ENCODE data around the gene RBCK1.
A peak's percentile ranks its signal among the peaks of the same experiment; 100 is the strongest.

The RBCK1 gene

GRCh38 chr20:407953-408842 is at the start of gene RBCK1:
TSS of gene RBCK1 (plus strand) at chr20:408299. CDS start at chr20:408758, 459 bp downstream.
- peak; percentile 79 for ATAC-seq
- no peak for TF ChIP-seq ZFP30 (CRISPR knock-in tag; IDR thresholded peaks at IDR 0.05)
- TF ChIP-seq ISL1 (CRISPR knock-in tag; IDR thresholded peaks at IDR 0.05): no peak
- TF ChIP-seq ESRRG (CRISPR knock-in tag; IDR thresholded peaks at IDR 0.05): no peak
- no peak for TF ChIP-seq ZNF565 (CRISPR knock-in tag; conservative IDR thresholded peaks at IDR 0.05; ENCODE audit: low read depth)
- TF ChIP-seq, protein P1, sequence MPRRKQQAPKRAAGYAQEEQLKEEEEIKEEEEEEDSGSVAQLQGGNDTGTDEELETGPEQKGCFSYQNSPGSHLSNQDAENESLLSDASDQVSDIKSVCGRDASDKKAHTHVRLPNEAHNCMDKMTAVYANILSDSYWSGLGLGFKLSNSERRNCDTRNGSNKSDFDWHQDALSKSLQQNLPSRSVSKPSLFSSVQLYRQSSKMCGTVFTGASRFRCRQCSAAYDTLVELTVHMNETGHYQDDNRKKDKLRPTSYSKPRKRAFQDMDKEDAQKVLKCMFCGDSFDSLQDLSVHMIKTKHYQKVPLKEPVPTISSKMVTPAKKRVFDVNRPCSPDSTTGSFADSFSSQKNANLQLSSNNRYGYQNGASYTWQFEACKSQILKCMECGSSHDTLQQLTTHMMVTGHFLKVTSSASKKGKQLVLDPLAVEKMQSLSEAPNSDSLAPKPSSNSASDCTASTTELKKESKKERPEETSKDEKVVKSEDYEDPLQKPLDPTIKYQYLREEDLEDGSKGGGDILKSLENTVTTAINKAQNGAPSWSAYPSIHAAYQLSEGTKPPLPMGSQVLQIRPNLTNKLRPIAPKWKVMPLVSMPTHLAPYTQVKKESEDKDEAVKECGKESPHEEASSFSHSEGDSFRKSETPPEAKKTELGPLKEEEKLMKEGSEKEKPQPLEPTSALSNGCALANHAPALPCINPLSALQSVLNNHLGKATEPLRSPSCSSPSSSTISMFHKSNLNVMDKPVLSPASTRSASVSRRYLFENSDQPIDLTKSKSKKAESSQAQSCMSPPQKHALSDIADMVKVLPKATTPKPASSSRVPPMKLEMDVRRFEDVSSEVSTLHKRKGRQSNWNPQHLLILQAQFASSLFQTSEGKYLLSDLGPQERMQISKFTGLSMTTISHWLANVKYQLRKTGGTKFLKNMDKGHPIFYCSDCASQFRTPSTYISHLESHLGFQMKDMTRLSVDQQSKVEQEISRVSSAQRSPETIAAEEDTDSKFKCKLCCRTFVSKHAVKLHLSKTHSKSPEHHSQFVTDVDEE (CRISPR knock-in tag; IDR thresholded peaks at IDR 0.05): no peak
- no peak for TF ChIP-seq SNAI2 (CRISPR knock-in tag; IDR thresholded peaks at IDR 0.05)
- TF ChIP-seq RARB (CRISPR knock-in tag; IDR thresholded peaks at IDR 0.05): no peak
- TF ChIP-seq ZNF70 (CRISPR knock-in tag; IDR thresholded peaks at IDR 0.05): no peak
- TF ChIP-seq, protein P2, sequence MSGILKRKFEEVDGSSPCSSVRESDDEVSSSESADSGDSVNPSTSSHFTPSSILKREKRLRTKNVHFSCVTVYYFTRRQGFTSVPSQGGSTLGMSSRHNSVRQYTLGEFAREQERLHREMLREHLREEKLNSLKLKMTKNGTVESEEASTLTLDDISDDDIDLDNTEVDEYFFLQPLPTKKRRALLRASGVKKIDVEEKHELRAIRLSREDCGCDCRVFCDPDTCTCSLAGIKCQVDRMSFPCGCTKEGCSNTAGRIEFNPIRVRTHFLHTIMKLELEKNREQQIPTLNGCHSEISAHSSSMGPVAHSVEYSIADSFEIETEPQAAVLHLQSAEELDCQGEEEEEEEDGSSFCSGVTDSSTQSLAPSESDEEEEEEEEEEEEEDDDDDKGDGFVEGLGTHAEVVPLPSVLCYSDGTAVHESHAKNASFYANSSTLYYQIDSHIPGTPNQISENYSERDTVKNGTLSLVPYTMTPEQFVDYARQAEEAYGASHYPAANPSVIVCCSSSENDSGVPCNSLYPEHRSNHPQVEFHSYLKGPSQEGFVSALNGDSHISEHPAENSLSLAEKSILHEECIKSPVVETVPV (CRISPR knock-in tag; IDR thresholded peaks at IDR 0.05): no peak
- no peak for TF ChIP-seq ZC3H10 (CRISPR knock-in tag; IDR thresholded peaks at IDR 0.05)

DNA sequence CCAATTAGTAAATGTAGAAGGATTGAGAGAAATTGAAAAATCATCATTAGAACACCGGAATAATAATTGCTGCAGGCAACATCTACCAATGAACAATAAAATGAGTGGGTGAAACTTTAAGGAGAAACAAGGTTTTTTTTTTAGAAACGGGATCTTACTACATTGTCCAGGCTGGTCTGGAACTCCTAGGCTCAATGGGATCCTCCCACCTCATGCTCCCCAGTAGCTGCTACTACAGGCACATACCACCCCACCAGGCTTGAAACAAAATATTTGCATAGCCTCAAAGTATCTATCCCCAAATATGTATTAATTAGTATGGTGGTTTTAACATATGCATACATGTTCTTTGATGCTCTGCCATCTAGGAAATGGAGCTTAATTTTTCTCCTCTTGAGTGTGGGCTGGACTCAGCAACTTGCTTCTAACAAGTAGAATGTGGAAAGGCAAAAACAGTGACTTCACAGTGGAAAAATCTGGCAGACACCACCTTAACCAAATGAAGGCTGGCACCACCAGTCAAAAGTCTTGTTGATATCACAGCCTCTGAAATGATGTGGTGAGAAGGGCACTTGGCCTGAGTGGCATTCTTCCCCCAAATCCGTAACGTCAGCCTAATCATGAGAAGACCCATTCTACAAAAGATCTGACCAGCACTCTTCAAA is 49.1 kb upstream of the RBCK1 start:
- TF ChIP-seq PPARA (CRISPR knock-in tag; IDR thresholded peaks at IDR 0.05; ENCODE audit: borderline replicate concordance) (no peak), ZNF565 (CRISPR knock-in tag; conservative IDR thresholded peaks at IDR 0.05; ENCODE audit: low read depth) (no peak), ZFP3 (CRISPR knock-in tag; IDR thresholded peaks at IDR 0.05) (no peak), ZNF8 (CRISPR knock-in tag; IDR thresholded peaks at IDR 0.05) (no peak), TCF4 (CRISPR knock-in tag; IDR thresholded peaks at IDR 0.05; ENCODE audit: borderline replicate concordance) (no peak), ZFP30 (CRISPR knock-in tag; IDR thresholded peaks at IDR 0.05) (no peak), ARNTL (CRISPR knock-in tag; IDR thresholded peaks at IDR 0.05; ENCODE audit: borderline replicate concordance, low read depth) (no peak), GLIS3 (CRISPR knock-in tag; IDR thresholded peaks at IDR 0.05) (no peak), ISL1 (CRISPR knock-in tag; IDR thresholded peaks at IDR 0.05) (no peak)
- no peak for ATAC-seq

- no peak for ATAC-seq
- TF ChIP-seq SNAI2 (CRISPR knock-in tag; IDR thresholded peaks at IDR 0.05): no peak
- no peak for TF ChIP-seq TCF4 (CRISPR knock-in tag; IDR thresholded peaks at IDR 0.05; ENCODE audit: borderline replicate concordance)
- no peak for TF ChIP-seq POU6F1 (CRISPR knock-in tag; IDR thresholded peaks at IDR 0.05; ENCODE audit: borderline replicate concordance, low read depth)
- no peak for TF ChIP-seq ARNTL (CRISPR knock-in tag; IDR thresholded peaks at IDR 0.05; ENCODE audit: borderline replicate concordance, low read depth)
- no peak for TF ChIP-seq ZFP30 (CRISPR knock-in tag; IDR thresholded peaks at IDR 0.05)
- TF ChIP-seq PPARA (CRISPR knock-in tag; IDR thresholded peaks at IDR 0.05; ENCODE audit: borderline replicate concordance): no peak
- TF ChIP-seq PATZ1 (CRISPR knock-in tag; IDR thresholded peaks at IDR 0.05; ENCODE audit: borderline replicate concordance): no peak
- TF ChIP-seq BACH2 (CRISPR knock-in tag; IDR thresholded peaks at IDR 0.05; ENCODE audit: borderline replicate concordance): no peak
- TF ChIP-seq, protein P1 (CRISPR knock-in tag; IDR thresholded peaks at IDR 0.05): no peak
- TF ChIP-seq OSR1 (CRISPR knock-in tag; IDR thresholded peaks at IDR 0.05): no peak
- no peak for TF ChIP-seq ZNF70 (CRISPR knock-in tag; IDR thresholded peaks at IDR 0.05)
- no peak for TF ChIP-seq GLIS3 (CRISPR knock-in tag; IDR thresholded peaks at IDR 0.05)
- TF ChIP-seq, protein P2 (CRISPR knock-in tag; IDR thresholded peaks at IDR 0.05): no peak
- TF ChIP-seq ZNF8 (CRISPR knock-in tag; IDR thresholded peaks at IDR 0.05): no peak
- TF ChIP-seq, protein P3, sequence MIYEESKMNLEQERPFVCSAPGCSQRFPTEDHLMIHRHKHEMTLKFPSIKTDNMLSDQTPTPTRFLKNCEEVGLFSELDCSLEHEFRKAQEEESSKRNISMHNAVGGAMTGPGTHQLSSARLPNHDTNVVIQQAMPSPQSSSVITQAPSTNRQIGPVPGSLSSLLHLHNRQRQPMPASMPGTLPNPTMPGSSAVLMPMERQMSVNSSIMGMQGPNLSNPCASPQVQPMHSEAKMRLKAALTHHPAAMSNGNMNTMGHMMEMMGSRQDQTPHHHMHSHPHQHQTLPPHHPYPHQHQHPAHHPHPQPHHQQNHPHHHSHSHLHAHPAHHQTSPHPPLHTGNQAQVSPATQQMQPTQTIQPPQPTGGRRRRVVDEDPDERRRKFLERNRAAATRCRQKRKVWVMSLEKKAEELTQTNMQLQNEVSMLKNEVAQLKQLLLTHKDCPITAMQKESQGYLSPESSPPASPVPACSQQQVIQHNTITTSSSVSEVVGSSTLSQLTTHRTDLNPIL (CRISPR knock-in tag; IDR thresholded peaks at IDR 0.05; ENCODE audit: low read depth): no peak
- TF ChIP-seq ISL1 (CRISPR knock-in tag; IDR thresholded peaks at IDR 0.05): no peak
These were observed 46.5 kb upstream of the RBCK1 start for GRCh38 chr20:361561-361960.

Measured in SK-N-SH treated with all-trans-retinoic acid at 6 μM for 48 hours (cell line).